HG02763 (cell line): Measurements from ENCODE around the gene PHLDA1.

Source experiments
- ATAC-seq: cut with Tn5 transposase; IDR thresholded peaks from one replicate; pipeline ENCODE4 v1.9.1; 2021; ENCODE audit warnings: mild to moderate bottlenecking, moderate library complexity; ENCODE audit not compliant: unreplicated experiment

The PHLDA1 gene

GRCh38 chr12:76038176-76038575 lies 6.6 kb upstream of the PHLDA1 start:
- ATAC-seq, result no peak

- ATAC-seq, result peak; percentile 49
Measured at GRCh38 chr12:76037130-76038103, 5.8 kb upstream of the PHLDA1 start.

DNA sequence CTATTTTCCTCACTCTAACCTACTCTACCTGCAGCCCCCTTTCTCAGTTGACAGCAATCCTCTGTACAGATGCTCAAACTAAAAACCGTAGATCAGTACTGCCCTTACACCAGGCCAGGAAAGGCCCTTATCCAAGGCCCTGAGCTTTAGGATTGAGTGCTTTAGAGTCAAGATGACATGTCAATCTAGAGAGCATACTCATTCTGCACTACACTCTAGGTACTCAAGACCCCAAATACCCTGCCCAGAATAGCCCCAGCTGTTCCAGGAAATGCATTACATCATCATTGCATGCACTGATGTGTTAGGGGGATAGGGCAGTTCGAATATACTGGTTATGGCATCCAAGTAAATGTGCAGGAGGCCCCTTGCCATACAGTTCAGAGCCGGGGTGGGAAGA lies 3.5 kb upstream of the PHLDA1 start:
- ATAC-seq, result no peak

DNA sequence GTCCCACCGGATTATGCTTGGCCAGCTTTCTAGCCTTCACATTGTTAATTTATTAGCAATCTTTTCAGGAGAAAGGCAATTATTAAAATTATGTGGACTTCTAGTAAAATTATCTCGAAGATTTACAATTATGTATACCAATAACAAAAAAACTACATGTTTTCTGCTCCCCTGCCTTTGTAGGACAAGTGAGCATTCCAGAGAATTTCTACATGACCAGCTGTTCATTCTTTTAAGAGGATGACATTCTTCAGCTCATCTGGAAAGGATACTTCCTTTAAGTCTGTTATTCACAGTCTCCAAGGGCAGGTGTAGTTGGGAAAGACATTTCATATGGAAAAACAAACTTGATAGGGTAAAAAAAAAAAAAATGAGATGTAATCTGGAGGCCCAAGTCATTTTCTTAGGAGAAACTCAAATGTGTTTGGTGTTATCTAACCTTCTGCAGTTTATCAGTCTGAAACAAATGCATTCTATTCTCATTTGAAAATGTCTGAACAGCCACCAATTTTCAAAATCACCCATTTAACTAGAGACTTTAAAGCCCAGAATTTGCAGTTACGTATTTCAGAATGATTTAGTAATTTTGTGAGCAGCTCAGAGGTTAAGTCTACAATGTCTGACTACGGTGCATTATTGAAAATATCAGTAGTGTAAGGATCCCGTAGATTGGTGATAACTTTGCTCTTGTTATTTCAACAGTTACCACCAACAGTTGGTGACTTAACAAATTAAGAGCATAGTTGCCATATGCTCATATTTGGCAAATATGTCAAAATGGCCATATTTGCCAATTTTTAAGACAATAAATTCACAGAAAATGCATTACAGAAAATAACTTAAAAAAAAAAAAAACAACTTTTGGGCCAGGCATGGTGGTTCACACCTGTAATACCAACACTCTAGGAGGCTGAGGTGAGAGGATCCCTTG lies 1.8 kb upstream of the PHLDA1 start:
- no peak for ATAC-seq

- peak; percentile 27 for ATAC-seq
Measured at GRCh38 chr12:76032043-76032981, 736 bp upstream of the PHLDA1 start.

GRCh38 chr12:76031081-76031413 lies 529 bp downstream of the PHLDA1 start:
- peak; percentile 3 for ATAC-seq

DNA sequence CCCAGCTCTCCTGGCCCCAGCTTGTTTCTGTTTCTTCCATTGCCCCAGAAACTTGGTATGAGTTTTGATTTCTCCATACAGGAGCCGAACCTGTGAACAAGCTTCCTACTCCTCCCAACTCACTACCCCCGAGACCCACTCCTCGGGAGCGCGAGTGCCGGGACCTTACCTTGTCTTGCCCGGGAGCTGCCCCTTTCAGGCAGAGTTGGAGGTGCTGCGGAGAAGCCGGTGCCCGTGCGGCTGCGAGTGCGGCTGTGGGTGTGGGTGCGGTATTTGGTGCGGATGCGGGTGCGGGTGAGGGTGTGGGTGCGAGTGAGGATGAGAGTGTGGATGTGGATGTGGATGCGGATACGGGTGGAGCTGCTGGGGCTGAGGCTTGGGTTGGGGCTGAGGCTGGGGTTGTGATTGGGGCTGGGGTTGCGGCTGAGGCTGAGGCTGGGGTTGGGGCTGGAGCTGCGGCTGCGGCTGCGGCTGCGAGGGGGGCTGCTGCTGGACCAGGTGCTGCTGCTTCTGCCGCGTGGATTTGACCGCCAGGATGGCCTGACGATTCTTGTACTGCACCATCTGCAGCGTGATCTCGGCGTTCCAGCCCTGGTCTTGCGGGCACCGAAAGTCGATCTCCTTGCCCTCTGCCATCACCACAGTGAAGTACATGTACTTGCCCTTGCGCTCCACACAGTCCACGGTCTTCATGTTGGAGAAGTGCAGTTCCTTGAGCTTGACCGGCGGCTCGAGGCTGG lies 1.1 kb downstream of the PHLDA1 start:
- no peak for ATAC-seq

- ATAC-seq, result no peak
Measured at GRCh38 chr12:76029982-76030340, 1.6 kb downstream of the PHLDA1 start.

- ATAC-seq, result no peak
Measured at GRCh38 chr12:76028571-76029277, 2.9 kb downstream of the PHLDA1 start.

GRCh38 chr12:76026643-76027063 lies 4.9 kb downstream of the PHLDA1 start:
- ATAC-seq, result no peak

DNA sequence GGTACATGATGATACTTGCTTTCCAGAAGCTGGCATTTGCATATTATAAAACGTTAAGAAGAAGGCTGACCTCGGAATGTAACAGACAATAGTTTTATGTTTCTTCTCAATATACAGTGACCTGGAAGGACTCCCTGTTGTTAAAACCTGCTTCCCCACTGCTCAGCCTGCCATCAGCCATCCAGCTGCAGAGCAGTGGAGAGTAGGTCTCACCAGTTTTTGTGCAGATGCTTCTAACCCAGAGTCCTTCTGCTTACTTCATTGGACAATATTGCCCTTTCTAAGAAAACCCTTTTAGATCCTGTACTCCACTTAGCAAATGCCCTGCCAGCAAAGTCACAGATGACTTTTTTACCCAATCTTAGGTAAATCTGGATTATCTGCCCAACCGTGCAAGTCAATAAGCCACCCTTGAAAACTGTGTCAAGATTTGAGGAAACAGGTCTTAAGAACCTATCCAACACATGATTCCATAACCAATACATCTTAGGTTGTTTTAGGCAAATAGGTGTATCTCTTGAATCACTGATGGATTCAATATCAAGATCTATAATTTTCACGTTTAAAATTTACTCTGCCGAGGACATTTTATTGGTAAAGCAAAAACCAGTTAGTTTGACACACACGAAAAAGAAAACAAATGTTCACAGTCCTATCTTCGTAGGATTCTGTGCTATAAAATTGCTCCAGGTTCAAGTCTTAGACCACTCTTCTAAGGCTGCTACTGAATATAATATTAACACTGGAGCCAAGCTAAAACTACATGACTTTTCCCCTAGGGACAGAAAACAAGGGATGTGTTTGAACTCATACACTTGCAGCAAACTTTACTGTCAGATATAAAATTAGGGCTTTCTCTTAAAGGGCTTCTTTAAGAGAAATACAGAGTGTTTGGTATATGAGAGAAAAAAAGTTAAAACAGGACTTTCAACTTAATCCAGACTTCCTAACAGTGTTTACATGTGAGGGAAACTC lies 5.7 kb downstream of the PHLDA1 start:
- no peak for ATAC-seq

DNA sequence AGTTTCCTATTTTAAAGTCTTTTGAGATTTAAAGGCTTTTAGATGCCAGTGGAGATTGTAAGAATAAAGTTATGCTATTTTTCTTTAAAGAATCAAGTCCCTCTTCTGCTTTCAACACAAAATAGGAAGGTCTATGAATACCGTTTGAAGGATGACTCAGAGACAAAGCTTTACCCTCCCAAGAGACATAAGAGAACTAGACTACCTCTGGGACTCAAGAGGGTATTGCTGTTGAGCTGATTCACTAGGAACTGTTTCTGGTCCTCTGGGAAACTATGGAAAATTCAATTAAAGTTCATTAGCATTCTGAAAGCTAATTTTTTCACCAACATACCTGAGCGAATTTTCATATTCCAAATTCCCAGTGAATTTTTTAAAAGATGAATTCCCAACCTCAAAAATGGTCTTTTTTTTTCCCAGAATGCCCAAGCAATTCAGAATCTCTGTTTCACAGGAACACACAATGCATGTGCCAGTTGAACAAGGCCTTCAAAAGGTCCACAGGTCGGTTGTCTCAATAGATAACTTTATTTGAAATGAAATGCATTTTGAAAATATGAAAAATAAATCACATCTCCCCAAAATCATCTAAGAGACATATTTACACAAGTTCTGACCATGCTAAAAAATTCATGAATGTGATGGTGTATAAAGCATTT lies 6.5 kb downstream of the PHLDA1 start:
- ATAC-seq, result no peak

DNA sequence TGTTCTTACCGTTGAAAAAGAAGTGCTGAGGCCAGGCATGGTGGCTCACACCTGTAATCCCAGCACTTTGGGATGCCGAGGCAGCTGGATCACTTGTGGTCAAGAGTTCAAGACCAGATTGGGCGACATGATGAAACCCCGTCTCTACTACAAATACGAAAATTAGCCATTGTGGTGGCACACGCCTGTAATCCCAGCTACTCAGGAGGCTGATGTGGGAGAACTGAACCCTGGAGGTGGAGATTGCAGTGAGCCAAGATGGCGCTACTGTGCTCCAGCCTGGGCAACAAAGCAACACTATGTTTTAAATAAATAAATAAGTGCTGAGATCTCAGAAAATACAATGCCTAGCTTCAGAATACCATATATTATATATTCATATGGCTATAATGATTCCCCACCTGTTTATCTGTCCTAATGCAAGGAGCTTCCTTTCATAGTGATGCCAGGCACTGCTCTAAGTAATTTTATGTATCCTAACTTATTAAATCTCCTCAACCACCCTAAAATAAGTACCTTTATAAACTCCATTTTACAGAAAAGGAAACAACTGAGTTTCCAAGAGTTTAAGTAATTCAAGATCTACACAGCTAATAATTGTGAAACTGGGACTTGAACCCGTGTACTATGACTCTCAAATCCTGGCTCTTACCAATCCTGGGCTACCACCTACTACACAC lies 7.3 kb downstream of the PHLDA1 start:
- no peak for ATAC-seq

GRCh38 chr12:76023069-76023690 lies 8.4 kb downstream of the PHLDA1 start:
- no peak for ATAC-seq

GRCh38 chr12:76022506-76022905 lies 9.1 kb downstream of the PHLDA1 start:
- ATAC-seq, result no peak
